NCI-H128 (cell line): Measurements from ENCODE around the gene PICK1.

Experiments used
- DNase-seq: peaks from one replicate; lab custom pipeline; 2025; ENCODE audit not compliant: unreplicated experiment; lab: John Stamatoyannopoulos, UW

The PICK1 gene

DNA sequence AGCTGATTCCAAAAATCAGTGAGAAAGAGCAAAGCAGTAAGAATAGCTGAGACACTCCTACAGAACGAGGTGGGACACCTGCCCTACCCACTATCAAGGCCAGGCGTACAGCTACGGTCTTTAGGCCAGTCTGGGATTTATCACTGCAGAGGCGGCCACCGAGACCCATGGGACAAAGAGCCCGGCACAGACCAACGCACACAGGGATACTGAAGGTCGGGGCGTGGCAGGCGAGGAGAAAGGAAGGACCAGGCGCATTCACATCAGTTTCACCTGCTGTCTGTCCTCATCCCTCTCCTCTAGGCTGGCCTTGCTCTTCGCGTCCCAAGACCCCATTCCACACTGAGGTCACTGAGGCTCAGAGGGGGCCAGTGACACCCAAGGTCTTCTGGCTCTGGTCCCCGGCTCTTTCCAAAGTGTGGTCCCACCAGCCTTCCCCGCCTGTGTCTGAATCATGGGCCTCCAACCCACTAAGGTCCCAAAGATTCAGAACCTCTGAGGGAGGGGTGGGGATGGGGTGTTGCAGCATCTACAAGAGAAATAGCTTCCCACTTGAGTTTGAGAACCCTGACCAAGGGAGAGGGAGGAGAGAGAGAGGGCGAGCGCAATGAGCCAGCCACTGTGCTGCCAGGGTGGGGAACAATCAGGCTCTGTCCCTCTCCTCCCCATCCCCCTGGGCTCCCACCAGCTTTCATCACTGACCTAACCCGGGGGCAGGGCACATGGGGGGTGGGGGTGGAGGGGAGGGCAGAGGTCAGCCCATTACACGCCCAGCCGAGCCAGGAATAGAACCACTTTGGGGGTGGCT is 7.2 kb upstream of the PICK1 start:
- no peak for DNase-seq

DNA sequence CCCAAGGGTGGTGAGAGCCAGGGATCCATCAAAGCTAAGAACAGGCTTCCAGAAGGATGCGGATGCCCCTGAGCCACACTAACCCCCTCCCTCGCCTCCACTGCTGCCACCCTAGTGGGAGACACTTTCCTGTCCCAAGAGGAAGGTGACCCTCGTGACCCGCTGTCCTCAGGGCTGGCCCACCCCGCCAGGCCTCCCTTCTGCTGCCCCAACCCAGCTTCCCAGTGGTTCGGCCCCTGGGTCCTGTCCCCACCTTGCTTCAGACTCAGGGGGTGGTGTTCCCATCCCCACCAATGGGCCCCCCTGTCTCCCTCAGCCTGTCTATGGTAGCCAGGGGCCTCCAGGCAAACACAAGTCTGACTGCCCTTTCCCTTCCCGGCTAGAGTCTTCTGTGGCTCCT is 6.5 kb upstream of the PICK1 start:
- no peak for DNase-seq

DNA sequence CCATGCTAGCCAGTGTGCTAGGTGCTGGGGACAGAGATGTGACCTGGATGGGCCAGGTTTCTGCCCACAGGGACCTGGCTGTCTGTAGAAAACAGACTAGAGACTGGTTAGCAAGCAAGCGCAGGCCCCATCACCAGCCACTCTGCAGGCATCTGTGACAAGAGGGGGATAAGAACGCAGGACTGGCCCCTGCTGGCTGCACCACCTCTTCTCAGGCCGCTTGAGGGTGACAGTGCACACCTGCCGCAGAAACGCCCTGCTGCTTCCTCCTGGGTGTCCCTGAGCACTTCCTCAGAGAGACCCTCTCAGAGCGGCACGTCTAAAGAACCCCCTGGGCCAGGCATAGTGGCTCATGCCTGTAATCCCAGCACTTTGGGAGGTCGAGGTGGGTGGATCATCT is 5.9 kb upstream of the PICK1 start:
- no peak for DNase-seq

DNA sequence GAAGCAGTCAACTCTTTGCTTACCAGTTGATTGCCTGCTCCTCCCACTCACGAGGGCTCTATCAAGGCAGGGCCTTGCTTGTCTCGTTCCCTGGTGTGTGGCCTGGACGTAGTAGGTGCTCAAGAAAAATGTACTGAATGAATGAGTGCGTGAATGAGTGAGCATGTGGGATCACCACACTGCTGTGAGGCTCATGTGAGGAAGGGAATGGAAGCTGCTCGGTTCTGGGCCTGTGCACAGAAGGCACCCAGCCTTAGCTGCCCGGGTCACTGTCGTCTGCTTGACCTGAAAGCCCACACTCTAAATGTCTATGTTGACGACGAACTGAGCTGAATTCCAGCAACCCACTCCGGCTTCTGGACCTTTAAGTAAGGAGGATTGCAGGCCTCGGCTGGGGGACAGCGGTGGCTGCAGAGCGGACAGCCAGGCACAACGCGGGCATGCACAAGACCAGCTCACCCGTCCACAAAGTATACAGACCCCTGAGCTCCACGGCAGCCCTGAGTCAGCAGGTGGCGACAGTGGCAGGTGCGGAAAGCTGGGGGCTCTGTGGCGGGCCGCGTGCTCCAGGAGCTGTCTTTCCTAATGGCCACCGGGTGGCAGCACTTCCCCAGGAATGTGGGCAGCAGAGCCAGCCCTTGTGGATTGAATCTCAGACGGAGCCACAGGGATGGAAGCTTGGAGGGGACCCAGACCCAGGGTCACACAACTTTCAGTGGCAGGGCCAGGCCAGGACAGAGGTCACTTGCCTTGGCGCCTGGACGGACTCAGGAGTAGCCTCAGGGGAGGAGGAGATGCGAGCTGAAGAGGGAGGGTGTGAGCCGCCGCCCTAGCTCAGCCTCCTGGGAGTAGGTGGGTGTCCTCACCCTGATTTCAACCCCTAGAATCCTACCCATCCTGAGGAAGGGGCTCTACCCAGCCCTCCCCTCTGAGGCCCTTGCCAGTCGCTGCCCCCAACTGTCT is 5.0 kb upstream of the PICK1 start:
- peak; percentile 45 for DNase-seq

DNA sequence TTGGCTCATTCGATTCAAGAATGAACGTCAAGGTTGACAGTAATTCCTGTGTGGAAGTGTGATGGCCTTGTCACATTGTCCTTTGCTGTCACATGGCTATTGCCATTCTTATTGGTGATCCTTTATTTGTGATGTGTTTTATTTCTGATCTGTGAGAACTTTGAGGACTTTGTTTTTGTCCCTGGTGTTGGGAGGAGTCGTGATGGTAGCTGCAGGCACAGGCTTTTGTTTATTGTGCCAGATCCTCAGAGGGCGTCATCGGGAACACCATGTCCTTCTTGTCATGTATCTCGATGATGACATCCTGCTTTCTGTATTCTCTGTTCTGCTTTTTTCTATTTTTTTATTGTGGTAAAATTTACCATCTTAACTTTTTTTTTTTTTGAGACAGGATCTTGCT is 5.6 kb downstream of the PICK1 start:
- no peak for DNase-seq

DNA sequence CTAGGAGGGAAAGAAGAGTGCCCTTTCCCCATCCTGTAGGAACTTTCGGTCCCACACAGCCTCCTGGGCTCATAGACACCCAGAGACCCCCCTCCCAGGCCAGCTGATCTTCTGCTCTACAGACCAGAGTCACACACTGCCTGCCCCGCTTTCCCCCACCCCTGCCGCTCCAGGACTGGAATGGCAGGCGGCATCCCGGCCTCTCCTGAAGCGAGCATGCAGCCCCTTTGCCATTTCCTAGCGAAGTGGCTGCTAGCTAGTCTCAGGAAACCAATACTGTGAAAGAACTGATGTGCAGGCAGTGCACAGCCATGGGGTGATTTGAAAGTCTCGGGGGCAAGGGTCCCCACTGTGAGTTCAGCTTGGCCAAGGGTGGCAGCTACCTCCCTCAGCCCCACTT is 8.3 kb downstream of the PICK1 start:
- no peak for DNase-seq

DNA sequence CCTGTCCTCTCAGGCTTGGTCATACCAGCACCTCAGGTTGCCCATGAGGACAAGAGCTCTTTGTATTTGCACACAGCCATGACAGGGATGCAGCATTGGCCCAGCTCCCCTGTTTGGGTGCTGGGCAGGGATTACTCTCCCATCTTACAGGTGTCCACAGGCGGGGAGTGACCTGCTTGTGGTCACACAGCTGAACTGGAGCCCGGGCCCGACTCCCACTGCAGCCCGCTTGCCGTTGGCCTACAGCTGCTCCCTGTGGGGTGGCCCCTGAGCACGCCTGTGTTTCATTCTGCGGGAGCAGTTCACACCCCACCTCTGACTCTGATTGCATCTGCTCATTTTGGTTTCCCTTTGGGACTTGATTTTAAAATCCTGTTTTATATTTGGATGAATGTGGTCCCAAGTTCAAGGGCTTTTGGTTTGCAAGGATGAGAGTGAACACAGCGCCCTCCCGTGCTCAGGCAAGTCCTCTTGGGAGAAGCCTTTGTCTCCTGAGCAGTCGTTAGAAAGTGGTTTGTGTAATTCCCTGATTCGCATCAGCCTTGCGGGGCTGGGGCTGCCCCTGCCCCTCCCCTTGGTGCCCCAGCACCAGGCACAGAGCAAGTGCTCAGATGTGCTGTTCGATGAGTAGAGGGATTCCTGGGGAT is 9.3 kb downstream of the PICK1 start:
- no peak for DNase-seq

DNA sequence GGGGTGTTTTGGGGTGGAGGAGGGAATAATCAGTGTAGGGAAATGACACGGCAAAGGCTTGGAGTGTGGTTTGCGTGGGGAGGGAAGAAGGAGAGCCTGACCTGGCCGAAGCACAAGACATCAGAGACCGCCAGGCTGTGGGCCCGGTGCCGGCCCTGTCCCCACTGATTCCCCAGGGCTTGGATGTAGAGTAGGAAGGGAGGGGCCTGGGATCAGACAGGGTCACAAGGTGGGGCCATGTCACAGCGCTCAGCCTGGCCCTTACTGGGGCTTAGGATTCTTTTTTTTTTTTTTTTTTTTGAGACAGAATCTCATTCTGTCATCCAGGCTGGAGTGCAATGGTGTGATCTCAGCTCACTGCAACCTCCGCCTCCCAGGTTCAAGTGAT is 9.8 kb downstream of the PICK1 start:
- DNase-seq, result no peak

DNA sequence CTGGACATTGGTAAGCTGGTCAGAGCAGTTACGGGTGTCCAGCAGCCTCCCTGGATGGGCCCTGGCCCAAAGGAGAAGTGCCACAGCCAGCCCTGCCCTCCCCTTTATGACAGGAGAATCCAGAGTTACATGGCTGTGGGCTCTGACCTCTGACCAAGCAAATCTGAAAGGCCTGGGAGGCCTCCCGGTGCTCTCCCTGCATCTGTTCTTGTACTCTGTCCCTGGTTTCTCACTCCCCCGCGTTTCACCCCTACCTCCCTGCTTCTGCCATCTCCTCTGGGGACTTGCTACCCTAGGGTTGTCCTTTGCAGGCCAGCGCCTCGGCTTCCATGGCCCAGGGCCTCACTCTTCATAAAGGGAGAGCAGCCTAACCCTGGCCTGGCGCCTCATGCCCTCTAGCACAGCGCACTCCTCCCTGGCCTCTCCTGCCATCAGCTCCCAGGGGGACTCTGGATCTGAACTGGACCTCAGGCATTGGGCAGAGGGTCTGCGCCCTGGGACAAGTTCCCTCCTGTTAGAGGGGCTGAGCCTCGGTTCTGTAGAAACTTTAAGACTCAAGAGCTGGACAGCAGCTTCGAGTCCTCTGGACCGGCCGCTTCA is 10.7 kb downstream of the PICK1 start:
- no peak for DNase-seq

DNA sequence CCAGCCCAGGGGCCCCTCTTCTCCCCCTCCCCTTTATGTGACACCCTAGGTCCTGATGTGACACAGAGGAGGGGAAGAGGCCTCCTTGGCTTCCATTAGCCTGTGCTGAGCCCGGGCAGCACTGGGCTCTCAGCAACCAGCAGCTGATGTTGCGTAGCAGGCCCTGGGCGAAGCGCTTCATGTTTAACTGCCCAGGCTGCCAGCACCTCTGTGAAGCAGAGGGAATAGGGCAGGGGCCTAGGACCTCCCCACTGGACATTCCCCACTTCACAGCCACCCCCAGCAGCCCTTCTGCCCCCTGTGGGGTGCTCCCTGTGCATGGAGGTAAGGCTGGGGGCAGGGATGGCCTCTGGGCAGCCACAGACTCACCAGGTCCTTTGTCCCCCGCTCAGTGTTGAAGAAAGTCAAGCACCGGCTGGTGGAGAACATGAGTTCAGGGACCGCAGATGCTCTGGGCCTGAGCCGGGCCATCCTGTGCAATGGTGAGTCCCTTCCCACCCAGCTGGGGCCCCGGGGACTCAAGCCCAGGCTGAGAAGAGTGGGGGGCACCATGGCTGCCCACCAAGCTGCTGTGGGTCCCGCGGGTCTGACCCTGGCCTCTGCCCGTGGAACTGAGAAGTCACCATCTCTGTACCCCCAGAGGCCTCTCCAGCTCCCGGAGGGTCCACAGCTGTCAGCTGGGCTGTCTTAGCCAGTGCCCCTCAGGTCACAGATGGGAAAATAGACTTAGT is 11.6 kb downstream of the PICK1 start:
- DNase-seq, result no peak

DNA sequence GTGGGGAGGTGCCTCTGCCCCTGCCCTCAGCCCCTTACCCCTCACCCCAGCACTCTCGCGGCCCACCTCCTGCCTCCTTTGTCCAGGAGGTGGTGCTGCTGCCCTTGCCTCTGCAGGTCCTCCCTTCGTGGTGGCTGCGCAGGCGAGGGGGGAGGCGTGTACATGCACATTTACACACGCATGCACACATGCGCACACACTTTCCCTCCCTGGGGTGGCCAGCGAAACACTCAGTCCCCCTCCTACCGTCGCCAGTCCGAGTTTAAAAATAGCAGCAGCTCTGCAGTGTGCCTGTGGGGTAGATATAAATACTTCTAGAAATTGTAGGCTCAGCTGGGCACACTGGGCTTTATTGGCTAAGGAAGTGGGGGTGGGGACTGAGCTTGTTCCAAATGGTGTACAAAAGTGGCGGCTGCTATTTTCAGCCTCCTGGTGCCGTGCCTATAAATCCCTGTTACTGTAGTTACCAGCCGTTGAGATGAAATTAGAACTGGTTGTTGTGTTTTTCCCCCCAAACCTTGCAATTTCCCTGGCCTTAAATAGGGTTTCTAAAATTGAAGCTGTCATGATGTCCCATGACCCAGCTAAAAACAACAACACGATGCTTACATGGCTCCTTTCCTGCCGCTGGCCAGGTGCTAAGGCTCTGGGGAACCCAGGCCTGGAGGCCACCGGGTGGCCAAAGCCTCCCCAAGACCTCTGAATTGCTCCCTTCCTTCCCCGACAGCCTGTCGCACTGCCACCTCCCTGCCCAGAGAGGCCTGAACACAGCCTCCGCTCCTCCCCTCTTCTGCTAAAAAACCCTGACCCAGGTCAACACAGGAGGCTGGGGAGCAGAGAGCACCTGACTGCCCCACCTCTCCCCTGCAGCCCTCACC is 12.4 kb downstream of the PICK1 start:
- no peak for DNase-seq

DNA sequence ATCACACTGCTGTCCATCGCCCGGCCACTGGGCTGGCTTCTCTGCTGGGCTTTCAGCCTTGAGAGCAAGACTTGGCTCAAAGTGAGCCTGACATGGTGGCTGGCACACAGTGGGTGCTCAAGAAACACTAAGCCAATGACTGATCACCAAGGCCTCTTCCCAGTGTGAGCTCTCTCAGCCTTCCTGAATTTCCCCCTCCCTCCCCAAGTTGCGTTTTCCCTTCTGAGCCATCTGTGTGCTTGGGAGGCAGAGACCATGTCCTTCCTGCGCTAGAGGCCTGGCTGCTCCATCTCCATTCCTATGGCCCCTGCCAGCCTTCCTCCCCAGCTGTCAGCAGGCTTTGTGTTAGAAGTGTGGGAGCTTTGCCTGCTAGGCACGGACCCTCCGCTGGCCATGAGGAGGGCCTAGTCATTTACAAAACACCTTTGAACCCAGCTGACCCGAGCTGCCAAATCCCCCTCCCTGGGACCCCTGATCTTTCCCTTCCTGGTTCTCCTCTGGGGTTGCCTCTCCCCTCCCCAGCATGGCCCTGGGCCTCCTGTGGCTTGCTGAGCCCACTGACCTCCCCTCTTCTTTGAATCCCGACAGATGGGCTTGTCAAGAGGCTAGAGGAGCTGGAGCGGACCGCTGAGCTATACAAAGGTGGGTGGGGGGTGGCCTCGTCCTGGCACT is 13.2 kb downstream of the PICK1 start:
- no peak for DNase-seq

DNA sequence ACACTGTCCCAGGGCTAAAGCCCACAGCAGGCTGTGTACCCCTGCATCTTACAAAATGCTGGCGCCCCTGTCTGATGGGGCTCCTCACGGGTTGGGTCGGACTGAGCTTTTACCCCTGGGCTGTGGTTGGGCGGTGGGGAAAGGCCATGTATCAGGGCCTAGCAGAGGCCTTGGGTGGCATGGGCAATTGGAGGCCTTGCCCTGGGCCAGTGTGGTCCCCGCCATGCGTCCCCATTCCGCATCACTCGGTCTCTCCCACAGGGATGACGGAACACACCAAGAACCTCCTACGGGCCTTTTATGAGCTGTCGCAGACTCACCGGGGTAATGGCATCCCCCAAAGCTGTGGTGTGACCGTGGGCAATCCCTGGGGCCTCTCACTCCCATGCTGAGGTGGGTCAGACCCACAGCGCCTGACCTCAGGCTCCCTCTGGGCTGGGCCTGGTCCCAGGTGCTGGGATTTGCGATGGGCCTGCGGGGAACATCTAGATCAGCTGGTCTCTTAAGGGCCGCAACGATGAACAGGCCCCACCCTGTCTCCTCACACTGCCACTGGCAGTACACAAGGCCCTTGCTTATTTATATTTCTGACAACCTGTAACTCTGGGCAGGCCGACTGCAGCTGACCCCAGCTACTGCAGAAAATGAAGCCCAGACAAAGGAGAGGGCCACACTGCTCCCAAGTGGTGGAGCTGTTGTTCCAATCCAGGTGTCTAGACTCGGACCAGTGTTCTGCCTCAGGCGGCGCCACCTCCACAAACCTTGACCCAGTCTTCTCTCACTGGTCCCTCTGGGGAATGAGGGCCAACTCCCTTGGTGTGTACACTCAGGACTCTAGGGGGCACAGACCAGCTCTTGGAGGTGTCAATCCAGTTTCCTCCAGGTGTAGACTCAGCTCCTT is 14.5 kb downstream of the PICK1 start:
- DNase-seq, result no peak

DNA sequence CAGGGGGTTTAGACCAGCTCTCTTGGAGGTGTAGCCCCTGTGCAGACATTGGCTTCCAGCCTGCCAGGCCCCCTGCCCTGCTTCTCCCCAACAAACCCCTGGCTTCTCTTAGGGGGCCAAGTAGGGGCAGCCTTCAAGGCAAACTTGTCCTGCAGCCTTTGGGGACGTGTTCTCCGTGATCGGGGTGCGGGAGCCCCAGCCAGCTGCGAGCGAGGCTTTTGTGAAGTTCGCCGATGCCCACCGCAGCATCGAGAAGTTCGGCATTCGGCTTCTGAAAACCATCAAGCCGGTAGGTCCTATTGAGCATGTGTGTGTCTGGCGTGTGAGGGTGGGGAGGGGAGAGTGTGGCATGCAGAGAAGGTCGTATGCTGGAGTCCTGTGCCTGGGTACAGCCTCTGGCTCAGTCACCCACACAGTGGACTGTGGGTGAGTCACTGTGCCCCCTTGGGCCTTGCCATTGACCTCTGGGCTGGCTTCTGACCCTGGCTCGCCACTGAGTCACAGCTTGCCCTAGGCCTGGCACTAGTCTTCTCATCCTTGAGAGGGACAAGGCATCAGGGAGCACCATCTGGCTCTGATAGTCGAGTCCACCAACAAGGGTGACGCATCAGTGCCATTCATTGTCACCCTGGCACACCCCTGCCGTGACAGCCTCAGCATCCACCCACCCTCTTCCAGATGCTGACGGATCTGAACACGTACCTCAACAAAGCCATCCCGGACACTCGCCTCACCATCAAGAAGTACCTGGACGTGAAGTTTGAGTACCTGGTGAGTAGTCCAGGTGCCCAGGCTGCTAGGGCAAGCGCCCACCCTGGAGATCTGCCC is 15.3 kb downstream of the PICK1 start:
- no peak for DNase-seq

DNA sequence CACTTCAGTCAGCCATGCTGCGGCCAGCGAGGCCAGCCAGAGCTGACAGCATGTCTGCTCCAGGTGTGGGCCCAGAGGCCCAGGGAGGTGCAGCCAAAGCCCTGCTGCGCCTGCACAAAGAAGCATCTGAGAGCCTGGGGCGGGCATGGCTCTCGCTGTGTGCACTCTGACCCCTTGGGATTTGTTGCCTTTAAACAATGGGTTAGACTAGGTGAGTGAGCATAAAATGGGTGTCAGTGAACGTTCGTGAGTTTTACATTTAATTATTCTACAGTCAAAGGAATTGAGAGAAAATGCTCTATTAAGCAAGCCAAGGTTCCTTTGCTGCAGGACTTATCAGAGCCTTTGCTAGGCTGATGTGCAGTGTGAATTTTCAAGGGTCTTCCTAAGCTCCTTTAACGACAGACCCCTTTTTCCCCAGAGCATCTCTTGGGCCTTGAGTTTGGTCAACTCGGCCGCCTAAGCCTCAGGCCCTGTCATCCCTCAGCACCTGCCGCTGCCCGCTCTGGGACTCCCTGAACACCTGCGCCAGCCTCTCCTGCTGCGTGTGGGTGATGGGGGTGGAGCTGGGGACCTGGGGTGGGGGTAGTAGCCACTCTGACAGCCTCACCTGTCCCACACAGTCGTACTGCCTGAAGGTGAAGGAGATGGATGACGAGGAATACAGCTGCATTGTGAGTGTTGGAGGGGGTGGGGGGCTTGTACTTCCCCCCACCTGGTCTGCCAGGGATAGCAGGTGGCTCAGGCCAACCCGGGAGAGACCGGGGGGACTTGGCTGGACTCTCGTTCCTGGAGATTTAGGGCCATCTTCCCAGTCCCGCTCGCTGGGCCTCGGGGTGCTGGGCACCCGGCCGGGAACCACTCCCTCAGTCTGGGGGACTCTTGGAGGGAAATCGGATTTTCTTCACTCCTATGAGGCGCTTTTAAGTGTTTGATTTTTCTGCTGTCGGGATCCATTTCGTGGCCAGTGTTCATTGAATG is 16.2 kb downstream of the PICK1 start:
- no peak for DNase-seq
